ENCODE results near the gene TTC6.
"Not testable (repeated sequence)": the region's sequence is repeated elsewhere in the genome, so short reads cannot be mapped to it uniquely, and the experiment has no call there.

Gene TTC6, protein sequence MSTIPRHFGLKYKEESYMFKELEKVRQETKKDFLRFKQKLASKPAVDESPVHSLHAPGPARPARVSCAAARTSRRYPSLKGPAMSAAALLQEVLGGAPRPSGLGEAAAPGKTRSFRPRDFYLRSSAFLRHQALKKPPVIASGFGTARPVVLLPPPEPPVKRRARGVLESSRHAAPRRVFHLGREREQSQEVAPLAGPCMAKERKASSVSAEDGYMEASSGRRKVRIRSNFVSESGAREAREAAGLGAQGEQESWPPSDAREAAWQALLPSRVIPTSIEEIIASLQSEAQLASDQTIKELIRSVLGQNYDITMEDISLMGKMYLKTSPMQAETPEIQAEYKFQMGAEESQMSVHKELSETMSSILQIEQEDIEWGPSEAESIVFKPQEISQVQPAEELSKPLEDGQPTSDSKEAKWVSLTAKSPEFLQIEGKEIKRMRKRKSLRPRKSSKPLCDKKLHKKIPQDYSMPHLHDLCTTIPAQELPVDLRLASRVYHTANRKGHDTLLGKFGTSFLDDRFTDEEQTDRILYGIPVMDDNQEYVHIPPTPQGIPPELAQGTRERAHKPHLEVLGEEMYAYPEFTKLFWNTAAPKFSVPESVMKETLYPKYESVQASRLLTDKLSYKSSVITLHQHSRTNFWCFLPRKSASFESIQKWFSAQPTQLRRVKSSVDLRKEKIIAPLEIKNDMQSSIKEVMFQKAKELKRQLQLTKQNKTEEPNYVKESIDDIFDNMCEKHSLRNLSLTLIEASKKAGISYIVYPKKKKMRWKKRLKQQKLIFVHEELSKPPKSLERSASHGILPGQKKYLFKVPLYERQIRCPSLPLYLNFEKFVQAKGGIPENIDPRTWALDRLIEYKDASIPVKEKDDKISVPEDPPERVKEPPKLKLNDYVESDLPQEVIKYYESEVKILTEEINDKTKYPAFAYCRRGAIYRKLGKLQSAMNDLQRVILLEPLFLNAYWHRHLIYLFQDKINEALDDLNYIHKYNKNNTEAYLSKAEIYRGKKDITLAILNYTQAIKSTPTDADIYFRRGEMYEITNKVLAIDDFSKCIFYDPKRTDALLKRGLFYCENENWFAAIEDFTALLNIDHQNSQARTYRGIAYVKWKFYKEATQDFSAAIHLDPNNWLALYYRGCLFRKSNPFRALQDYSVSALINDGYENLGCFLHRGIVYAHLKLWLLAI (N-terminal part only)

DNA sequence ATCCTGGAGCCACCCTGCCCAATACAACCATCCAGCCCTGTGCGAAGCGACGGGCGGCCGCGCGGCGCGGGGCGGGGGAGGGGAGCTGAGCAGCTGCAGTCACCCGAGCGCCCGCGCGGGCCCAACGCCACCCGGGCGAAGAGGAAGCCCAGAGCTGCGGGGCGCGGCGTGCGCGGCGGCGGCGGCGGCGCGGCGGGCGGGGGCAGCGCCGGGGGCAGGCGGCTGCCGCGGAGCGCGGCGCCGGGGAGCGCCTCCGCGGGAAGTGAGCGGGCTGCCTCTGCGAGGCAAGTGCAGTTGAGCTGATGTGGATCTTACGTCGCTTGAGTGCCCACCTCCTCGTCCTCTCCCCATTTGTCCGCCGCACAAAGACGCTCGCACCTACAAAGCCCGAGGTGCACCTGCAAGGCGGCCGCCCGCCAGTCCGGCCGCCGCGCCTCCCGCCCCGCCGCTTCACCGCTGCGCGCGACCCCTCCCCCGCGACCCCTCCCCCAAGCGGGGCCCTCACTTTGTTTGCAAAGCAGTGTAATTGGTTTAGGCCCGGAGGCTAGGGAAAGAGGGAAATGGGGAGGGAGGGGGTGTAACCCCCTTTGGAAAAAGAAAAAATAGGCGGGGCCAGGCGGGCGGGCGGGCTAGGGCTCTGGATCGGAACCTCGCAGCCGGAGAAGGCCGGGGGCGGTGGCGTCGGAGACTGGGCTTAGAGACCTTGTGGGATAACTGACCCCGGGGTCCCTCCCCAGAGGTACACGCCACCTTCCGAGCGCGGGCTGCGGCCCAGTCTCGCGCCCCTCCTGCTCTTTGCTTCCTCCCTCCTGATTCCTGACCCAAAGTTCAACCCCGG, at the start of gene TTC6, which contains the start of gene FOXA1:
Gene TTC6, plus strand, starts transcription at position 659 of the 838 bp plus-strand sequence. CDS start 26,436 bp downstream, outside the sequence.
Gene FOXA1, minus strand, starts transcription at position 279 of the 838 bp plus-strand sequence. Its CDS starts 277 bp downstream, at position 2.
- peak; percentile 84 for DNase-seq

DNA sequence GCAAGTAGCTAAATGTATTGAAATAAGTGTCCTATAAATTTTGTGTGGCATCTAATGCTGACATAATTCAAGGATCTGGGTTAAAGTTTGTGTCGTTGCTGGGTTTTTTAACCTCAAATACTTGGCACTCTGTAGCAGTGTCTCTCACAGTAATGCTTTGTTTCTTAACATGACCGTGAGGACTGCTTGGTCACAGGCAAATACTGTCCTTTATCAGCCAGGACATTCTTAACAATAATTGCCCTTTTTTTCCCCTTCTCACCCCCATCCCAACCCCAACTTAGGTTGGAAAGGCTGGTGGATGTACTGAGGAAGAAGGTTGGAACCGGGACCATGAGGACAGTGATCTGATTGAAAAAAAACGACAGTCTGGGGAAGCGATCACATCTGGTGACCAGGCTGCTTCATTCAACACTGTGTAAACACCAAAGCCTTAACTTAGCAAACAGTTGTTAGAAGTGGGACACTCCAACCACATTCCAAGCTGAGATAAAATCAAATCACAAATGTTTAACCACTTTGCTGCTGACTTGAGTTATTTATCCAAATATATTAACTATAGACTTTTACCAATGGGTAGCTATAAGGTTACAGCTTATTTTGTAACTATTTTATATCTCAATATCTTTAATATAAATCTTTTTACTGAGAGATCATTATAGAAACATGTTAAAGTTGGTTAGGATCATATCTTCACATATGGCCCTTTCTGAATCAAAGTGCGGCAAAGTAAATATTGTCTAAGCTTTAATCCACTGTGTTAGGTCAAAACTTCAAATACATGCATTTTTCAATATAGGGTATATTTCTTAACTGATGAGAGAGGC, 48.6 kb upstream of the TTC6 start:
- no peak for DNase-seq

DNA sequence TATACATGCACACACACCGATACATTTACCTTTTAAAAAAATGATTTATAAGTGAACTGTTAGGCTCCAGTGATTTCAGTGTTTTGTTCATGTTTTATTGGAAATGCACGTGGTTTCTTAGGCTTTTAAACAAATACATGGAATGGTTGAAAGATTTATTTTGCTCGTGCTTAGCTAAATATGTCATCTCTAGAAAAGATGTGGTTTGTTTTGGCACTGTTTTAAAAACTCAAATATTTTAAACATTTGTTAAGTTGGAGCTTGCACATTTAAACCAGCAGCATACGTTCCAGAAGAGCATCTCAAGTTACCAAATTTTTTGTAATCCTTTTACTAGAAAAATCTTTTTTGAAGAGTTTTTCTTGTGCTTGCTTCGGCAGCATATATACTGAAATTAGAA, 44.9 kb upstream of the TTC6 start:
- DNase-seq = no peak

- DNase-seq = no peak
These were observed 44.3 kb upstream of the TTC6 start for GRCh38 chr14:37551119-37551518.

DNA sequence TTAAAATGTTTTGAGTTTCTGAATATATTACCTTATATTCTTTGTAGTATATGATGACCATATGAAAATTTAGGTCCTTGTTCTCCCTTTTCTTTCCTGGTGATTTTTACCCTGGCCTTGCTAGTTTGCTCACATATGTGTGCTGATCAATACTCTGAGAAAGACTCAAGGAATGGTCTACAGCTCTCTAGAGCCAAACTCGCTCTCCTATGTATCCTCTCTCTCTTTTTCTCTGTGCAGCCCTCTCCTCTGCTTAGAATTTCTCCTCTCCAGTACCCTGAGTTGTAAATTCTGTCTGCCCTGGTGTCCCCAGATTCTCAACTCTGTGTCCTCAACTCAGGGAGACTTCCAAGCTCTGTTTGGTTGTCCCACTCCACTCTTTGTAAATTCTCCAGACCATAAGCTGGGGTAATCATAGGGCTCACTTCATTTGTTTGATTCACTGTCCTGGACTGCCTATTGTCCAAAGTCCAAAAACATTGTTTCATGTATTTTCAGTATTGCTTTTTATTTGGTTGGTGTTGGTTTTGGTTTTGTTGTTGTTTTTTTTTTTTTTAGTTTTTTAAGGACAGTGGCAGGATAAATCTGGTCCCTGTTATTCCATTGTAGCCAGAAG, 41.4 kb upstream of the TTC6 start:
- DNase-seq = no peak

DNA sequence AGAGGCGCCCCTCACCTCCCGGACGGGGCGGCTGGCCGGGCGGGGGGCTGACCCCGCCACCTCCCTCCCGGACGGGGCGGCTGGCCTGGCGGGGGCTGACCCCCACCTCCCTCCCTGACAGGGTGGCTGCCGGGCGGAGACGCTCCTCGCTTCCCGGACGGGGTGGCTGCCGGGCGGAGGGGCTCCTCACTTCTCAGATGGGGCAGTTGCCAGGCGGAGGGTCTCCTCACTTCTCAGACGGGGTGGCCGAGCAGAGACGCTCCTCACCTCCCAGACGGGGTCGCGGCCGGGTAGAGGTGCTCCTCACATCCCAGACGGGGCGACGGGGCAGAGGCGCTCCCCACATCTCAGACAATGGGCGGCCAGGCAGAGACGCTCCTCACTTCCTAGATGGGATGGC, 39.8 kb upstream of the TTC6 start:
- not testable (repeated sequence) for DNase-seq

- DNase-seq = no peak
These were observed 36.7 kb upstream of the TTC6 start for GRCh38 chr14:37558740-37559139.

DNA sequence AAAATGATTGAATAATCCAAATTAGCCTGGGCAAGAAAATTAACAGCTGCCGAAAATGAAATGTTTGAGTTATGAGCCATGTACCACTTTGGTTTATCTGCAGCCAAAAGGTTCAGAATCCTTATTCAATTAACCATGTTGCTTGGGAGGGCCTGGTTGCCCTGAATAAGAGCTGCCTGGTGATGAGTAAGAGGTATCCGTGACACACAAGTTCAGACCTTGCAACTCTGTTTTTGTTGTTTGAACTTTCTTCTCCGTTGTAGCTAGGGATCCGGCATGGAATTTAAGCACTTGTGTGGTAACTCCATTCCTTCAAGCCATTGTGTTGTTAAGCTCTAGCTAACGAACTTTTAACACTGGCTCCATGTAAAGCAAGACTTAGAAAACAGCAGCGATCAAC, 36.0 kb upstream of the TTC6 start:
- no peak for DNase-seq

- DNase-seq = no peak
These were observed 32.2 kb upstream of the TTC6 start for GRCh38 chr14:37563189-37563588.

- DNase-seq = no peak
These were observed 29.9 kb upstream of the TTC6 start for GRCh38 chr14:37565550-37565949.

GRCh38 chr14:37566811-37567371, 28.5 kb upstream of the TTC6 start:
- DNase-seq = no peak

GRCh38 chr14:37569729-37570128, 25.7 kb upstream of the TTC6 start:
- no peak for DNase-seq

DNA sequence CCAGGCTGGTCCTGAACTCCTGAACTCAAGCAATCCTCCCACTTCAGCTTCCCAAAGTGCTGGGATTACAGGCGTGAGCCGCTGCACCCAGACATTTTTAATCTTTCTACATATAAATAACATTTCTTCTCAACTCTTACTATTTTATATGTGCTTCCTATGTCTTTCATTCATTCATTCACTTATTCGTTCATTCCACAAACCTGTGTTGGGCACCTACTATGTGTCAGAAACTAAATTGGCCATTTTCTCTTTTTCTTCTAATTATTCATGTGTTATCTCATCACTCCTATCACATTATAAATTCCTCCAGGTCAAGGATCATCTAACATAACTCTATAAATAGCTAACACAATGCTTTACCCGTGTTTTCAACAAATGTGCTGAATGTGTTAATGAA, 24.0 kb upstream of the TTC6 start:
- DNase-seq = no peak

GRCh38 chr14:37573356-37573755, 22.1 kb upstream of the TTC6 start:
- DNase-seq = no peak

DNA sequence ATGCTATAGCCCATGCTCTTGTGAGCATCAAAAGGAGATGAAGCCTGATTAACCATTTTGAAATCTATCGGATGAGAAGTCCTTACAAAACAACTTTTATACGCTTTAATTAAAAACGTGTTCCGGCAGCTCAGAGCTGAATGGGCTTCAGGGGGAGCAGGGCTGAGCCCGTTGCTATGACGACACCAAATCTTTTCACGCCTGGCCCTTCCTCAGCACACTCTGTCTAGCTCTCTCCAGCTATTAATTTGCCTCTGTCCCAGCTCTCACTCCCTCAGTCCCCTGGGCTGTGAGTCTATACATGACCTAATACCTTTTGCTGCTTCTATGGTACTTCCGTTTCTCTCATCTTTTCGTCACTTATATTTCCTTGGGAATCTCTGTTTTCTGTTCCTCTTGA, 16.2 kb upstream of the TTC6 start:
- no peak for DNase-seq

GRCh38 chr14:37580146-37580545, 15.3 kb upstream of the TTC6 start:
- DNase-seq = no peak

DNA sequence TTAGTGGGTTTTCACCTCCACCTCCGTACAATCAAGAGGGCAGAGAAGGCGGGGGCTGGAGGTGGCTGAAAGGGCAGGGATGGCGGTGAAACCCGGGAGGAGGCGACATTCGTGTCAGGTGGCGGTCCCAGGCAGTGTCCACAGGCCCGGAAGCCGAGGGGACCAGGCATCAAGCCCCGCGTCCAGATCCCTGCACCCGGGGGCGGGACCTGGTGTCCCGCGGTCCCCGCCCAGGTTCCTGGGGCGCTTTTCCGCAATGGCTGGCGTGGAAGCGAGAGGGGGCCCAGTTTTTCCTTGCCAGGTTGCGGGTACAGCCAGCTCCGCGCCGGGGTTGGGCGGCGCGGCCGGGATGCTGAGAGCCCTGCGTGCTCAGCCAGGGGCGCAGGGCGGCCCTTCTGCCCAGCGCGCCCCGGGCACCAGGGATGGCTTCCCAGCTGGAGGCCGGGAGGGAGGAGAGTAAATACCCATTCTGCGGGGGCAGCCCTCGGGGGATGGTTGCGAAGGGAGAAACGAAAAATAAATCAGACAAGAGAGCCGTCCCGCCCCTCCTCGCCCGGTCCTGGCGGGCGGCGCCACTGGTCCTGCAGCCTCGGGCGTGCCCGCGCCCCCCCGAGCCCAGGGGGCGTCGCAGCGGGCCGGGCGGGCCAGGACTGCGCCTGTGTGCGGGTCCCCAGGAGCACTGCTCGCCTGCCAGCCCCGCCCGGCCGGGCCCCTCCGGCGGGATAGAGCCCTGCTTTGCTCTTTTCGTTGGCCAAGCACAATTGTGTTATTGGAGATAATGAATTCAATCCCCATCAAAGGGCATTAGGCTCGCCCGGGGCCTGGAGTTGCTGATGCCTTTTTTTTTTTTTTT, 11.8 kb upstream of the TTC6 start:
- peak; percentile 62 for DNase-seq

GRCh38 chr14:37584211-37585100, 11.0 kb upstream of the TTC6 start:
- DNase-seq = no peak
